ENCODE data around the gene BCKDK.

BCKDK gene

GRCh38 chr16:31130899-31131298 lies 22.7 kb downstream of the BCKDK start:
- DNase-seq, result no peak
- TF ChIP-seq, protein P1, sequence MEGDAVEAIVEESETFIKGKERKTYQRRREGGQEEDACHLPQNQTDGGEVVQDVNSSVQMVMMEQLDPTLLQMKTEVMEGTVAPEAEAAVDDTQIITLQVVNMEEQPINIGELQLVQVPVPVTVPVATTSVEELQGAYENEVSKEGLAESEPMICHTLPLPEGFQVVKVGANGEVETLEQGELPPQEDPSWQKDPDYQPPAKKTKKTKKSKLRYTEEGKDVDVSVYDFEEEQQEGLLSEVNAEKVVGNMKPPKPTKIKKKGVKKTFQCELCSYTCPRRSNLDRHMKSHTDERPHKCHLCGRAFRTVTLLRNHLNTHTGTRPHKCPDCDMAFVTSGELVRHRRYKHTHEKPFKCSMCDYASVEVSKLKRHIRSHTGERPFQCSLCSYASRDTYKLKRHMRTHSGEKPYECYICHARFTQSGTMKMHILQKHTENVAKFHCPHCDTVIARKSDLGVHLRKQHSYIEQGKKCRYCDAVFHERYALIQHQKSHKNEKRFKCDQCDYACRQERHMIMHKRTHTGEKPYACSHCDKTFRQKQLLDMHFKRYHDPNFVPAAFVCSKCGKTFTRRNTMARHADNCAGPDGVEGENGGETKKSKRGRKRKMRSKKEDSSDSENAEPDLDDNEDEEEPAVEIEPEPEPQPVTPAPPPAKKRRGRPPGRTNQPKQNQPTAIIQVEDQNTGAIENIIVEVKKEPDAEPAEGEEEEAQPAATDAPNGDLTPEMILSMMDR (IDR thresholded peaks at IDR 0.05; ENCODE audit: low read depth, low read length), result no peak
- Histone ChIP-seq H3K27me3 (no peaks in the 10 kb centered on the region), H3K4me3 (ENCODE audit: low read depth, low read length) (no peak overlapping the region), H3K9me3 (no peaks in the 10 kb centered on the region), H3K36me3 (peaks cover 11% of the 10 kb centered on the region), H3K4me1 (peaks cover 28% of the 10 kb centered on the region)

DNA sequence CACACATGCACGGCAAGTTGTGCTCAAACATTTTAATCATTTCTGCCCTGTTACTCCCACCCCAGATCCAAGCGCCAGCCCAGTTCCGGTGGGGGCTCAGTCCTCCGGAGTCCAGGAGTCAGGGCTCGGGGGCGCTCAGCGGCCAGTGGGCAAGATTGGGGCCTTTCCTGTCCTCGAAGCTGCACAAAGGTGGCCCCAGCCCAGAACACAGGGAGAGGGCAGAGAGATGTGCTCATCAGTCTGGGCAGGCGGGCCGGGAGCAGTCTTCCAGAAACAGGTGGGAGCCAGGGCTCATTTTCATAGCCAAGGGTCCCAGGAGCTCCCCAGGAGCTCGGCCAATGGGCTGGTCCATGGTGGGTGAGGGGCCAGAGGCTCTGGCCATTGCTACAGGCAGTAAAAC lies 23.2 kb downstream of the BCKDK start:
- no peak overlapping the region for H3K4me3 ChIP-seq (ENCODE audit: low read depth, low read length)
- H3K27me3 ChIP-seq, result no peaks in the 10 kb centered on the region
- H3K9me3 ChIP-seq, result no peaks in the 10 kb centered on the region
- peaks cover 31% of the 10 kb centered on the region for H3K4me1 ChIP-seq
- H3K36me3 ChIP-seq, result peaks cover 11% of the 10 kb centered on the region
- TF ChIP-seq, protein P1 (IDR thresholded peaks at IDR 0.05; ENCODE audit: low read depth, low read length), result no peak
- no peak for DNase-seq

DNA sequence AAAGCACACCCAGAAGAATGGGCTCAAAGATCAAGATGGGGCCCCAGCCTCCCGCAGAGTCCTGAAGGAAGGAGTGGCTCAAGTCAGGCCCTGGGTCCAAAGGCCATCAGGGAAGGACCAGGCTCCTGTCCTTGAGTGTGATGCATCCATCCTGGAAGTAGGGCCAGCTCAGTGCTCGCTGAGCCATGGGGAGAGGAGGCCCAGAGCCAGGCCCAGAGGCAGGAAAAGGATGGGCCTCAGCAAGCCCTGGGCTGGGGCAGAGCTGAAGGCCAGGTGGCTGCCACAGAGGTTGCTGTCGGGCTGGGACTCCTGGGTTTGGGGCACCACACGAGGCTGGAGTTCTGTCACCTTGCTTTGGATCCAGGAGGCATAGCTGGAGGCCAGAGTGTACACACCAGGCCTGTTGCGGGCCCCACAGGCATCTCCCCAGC lies 23.7 kb downstream of the BCKDK start:
- TF ChIP-seq, protein P1 (IDR thresholded peaks at IDR 0.05; ENCODE audit: low read depth, low read length), result no peak
- H3K4me1 ChIP-seq, result peaks cover 31% of the 10 kb centered on the region
- no peak for DNase-seq
- H3K36me3 ChIP-seq, result peaks cover 11% of the 10 kb centered on the region
- H3K27me3 ChIP-seq, result no peaks in the 10 kb centered on the region
- no peak overlapping the region for H3K4me3 ChIP-seq (ENCODE audit: low read depth, low read length)
- no peaks in the 10 kb centered on the region for H3K9me3 ChIP-seq

DNA sequence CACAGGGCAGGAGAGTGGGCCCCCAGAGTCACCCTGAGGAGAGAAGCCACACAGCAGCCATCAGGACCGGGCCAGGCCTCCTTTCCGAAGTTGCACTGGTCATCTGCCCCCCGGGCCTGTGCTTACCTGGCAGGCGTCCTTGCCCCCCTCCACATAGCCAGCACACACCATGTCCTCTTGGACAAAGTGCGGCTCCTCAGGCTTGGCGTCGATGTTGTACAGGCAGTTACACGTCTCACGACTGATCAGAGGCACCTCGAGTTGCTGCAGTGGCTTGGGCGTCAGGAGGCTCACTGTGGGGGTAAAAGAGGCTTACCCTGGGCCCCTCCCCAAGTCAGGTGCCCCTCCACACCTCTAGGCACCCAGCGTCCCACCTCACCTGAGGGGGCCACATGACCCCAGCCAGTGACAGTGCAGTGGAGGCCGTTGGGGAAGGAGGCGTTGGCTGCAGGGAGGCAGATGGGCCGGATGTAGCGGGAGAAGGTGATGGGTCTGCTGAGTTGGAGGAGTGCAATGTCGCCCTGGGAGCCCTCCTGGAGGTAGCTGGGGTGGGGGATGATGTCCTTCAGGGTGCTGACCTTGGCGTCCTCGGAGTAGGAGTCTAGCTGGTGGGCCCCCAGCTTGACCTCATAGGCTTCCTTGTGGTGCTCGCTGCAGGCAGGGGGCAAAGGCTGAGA lies 24.3 kb downstream of the BCKDK start:
- peaks cover 31% of the 10 kb centered on the region for H3K4me1 ChIP-seq
- H3K36me3 ChIP-seq, result peaks cover 11% of the 10 kb centered on the region
- no peak for DNase-seq
- H3K27me3 ChIP-seq, result no peaks in the 10 kb centered on the region
- no peak overlapping the region for H3K4me3 ChIP-seq (ENCODE audit: low read depth, low read length)
- TF ChIP-seq, protein P1 (IDR thresholded peaks at IDR 0.05; ENCODE audit: low read depth, low read length), result no peak
- H3K9me3 ChIP-seq, result no peaks in the 10 kb centered on the region

DNA sequence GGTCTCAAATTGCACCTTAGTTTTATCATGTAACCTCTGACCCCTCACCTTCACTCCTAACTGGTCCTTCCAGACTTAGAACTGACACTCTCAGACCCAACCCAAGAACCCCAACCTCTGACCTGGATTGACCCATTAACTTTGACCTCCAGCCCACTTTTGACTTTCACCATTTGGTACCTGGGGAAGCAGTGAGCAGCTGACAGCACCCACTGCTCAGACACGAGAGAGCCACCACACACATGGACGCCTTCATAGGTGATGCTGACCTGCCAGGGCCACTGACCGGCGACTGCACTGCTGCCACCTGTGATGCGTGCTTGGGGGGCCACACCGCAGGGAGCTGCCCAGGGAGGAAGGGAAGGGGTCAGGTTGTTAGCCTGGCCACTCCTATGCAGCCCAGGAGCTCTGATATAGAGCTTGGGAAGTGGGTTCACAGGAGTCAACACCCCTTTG lies 24.9 kb downstream of the BCKDK start:
- H3K27me3 ChIP-seq, result no peaks in the 10 kb centered on the region
- H3K36me3 ChIP-seq, result peaks cover 11% of the 10 kb centered on the region
- no peaks in the 10 kb centered on the region for H3K9me3 ChIP-seq
- H3K4me1 ChIP-seq, result peaks cover 31% of the 10 kb centered on the region
- TF ChIP-seq, protein P1 (IDR thresholded peaks at IDR 0.05; ENCODE audit: low read depth, low read length), result no peak
- DNase-seq, result no peak
- H3K4me3 ChIP-seq (ENCODE audit: low read depth, low read length), result no peak overlapping the region

DNA sequence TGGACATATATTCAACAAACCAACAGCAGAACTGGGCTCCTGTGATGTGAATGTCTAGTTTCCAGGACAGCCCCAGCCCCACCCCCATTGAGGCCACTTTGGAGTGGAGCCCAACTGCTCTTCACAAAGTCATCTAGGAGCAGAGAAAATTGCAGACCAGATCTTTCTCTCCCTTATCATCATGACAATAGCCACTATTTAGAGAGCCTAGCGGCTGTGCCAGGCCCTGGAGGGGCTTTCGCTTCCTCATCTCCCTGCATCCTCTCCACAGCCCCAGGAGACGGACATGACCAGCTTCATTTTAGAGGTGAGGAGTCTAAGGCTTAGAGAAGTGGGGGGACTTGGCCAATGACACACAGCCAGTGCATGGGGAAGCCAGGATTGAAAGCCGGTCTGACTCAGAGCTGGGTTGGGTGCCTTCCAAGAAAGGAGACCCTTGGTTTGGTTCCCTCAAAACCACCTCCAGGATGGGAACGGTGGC lies 25.9 kb downstream of the BCKDK start:
- Histone ChIP-seq H3K9me3 (no peaks in the 10 kb centered on the region), H3K4me1 (peaks cover 37% of the 10 kb centered on the region), H3K36me3 (peaks cover 11% of the 10 kb centered on the region), H3K4me3 (ENCODE audit: low read depth, low read length) (peak overlapping the region; percentile 46), H3K27me3 (no peaks in the 10 kb centered on the region)
- TF ChIP-seq, protein P1 (IDR thresholded peaks at IDR 0.05; ENCODE audit: low read depth, low read length), result no peak
- DNase-seq, result peak; percentile 84

Data from BE2C (cell line).